Measurements from ENCODE around the gene SLC66A2. TPM values are rescaled to one million over a fixed set of nuclear protein-coding genes. Genes with fewer than 3 reads are reported as not detected.

Gene SLC66A2
- total RNA-seq, 1 donor from 2014 or later = 28.1 TPM

DNA sequence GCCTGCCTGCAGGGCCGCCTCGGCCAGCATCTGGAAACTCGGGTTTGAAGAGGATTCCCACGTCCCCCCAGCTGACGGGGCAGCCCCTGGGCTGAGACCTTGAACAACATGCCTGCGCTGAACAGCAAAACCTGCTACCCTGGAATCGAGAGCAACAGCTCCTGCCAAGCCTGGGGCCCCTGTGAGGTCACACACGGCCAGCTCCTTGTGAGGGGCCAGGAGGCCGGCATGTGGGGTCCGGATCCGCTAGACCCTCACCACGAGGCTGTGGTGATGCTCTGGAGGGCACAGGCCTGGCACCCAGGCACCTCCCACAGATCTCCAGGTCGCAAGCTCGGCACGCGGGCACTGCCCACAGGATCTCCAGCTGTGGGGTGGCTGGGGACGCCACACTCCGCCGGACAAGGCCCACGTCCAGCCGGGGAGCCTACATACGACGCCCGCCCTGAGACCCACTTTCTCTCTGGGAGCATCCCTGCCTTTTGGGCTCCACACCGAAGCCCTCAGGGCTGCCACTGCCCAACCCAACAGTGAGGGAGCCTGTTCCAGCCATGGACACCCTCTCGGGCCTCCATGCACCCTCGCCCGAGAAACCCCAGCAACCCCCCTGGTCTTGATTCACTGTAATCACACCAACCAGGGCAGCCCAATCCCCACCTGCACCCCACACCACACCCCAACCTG is 34.1 kb downstream of the SLC66A2 start:
- TF ChIP-seq, protein P1, sequence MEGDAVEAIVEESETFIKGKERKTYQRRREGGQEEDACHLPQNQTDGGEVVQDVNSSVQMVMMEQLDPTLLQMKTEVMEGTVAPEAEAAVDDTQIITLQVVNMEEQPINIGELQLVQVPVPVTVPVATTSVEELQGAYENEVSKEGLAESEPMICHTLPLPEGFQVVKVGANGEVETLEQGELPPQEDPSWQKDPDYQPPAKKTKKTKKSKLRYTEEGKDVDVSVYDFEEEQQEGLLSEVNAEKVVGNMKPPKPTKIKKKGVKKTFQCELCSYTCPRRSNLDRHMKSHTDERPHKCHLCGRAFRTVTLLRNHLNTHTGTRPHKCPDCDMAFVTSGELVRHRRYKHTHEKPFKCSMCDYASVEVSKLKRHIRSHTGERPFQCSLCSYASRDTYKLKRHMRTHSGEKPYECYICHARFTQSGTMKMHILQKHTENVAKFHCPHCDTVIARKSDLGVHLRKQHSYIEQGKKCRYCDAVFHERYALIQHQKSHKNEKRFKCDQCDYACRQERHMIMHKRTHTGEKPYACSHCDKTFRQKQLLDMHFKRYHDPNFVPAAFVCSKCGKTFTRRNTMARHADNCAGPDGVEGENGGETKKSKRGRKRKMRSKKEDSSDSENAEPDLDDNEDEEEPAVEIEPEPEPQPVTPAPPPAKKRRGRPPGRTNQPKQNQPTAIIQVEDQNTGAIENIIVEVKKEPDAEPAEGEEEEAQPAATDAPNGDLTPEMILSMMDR (conservative IDR thresholded peaks at IDR 0.05; ENCODE audit: low read depth, low read length) = no peak
- DNase-seq (ENCODE audit: low read depth) = no peak
- H3K4me3 ChIP-seq (ENCODE audit: low read depth, low read length) = no peak overlapping the region

DNA sequence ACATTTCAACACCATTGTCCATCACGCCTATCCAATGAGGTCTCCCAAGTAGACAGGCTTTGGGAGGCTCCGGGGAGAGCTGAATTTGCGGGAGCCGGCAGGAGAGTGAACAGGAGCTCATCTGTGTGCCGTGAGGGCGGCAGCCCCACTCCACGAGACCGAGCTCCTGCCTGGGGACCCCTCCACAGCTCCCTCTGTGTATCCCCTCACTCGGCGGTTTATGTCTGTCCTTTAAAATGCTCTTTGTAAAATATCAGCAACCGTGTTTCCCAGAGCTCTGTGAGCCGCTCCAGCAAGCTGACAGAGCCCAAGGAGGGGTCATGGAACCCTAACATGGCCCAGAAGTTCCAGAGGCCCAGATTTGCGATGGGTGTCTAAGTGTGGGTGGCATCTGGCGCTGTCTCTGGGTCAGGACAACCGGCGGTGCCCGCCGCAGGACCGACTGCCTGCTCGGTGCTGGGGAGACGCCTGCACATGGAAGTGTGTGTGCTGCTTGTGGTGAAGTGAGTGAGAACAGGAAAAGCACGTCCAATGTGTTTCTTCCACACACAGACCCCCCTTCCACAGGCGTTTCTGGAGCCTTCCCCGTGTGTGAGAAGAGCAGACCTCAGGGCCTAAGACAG is 34.8 kb downstream of the SLC66A2 start:
- TF ChIP-seq, protein P1 (conservative IDR thresholded peaks at IDR 0.05; ENCODE audit: low read depth, low read length) = no peak
- no peak overlapping the region for H3K4me3 ChIP-seq (ENCODE audit: low read depth, low read length)
- DNase-seq (ENCODE audit: low read depth) = no peak

DNA sequence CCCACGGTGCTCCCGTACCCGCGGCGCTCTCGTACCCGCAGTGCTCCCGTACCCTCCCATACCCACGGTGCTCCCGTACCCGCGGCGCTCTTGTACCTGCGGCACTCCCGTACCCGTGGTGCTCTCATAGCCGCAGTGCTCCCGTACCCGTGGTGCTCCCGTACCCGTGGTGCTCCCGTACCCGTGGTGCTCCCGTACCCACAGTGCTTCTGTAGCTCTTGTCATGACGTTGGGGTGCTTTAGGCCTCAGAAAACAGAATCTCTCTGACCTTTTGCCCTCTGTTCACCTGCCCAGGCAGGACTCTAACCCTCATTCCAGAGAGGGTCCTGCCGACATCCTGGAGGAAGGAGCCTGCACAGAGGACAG is 35.3 kb downstream of the SLC66A2 start:
- DNase-seq (ENCODE audit: low read depth) = no peak
- no peak overlapping the region for H3K4me3 ChIP-seq (ENCODE audit: low read depth, low read length)
- TF ChIP-seq, protein P1 (conservative IDR thresholded peaks at IDR 0.05; ENCODE audit: low read depth, low read length) = no peak

DNA sequence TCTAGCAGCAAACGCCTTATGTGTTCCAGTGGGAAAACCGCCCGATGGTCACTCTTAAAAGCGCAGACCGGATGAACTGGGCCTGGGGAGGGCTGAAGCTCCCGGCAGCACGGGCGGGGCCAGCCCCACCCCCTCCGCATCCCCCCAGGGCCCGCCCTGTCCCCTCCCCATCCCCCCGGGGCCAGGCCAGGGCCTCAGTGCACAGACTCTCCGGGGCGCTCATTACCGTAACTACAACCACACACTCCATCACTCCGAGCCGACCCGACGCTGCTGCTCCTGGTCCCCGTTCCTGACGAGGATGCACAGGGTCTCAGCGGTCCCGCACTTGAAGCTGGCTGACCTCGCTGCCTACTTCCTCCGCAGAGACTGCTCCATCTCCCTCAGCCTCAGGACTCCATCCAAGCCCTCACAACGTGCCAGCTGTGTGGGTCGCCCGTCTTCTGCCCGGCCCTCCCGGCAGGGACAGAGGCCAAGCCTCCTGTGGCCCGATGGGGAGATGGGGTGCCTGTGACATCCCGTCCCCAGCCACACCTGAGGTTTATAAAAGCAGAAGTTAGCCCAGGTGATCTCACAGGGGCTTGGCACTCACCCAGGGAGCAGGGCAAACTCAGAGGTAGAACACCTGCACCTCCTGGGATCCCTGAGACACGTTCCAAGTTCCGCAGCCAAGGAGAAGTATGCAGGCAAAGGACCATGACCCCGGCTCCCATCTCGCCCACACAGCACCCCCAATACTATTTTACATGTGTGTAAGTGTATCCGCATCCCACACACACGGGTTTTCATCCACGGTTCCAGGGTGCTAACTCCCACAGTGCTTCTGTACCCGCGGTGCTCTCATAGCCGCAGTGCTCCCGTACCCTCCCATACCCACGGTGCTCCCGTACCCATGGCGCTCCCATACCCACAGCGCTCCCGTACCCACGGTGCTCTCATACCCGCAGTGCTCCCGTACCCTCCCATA is 36.0 kb downstream of the SLC66A2 start:
- H3K4me3 ChIP-seq (ENCODE audit: low read depth, low read length) = no peak overlapping the region
- TF ChIP-seq, protein P1 (conservative IDR thresholded peaks at IDR 0.05; ENCODE audit: low read depth, low read length) = no peak
- DNase-seq (ENCODE audit: low read depth) = no peak

DNA sequence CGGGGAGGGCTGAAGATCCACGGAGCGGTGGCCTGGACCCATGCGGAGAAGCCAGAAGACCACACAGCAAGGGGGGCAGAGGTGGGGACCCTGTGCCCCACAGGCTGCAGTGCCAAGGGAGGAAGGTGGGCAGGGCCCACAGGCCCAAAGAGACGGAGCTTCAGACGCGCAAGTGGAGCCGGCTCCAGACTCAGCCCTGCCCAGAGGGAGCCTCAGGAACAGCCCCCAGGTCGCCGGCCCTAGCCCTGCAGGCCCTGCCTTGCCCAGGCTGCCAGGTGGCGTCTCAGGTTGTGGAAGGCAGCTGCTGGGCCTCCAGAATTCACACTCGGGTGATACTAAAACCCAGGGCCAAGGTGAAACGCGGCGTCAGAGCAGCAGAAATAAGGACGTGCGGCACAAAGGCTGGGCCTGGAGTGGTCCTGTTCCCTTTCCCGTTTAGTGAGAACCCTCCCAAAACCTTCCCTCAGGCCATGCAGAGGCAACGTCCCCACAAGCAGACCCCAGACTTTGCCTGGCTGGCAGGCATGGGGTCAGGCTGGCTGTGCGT is 36.8 kb downstream of the SLC66A2 start:
- no peak overlapping the region for H3K4me3 ChIP-seq (ENCODE audit: low read depth, low read length)
- DNase-seq (ENCODE audit: low read depth) = no peak
- TF ChIP-seq, protein P1 (conservative IDR thresholded peaks at IDR 0.05; ENCODE audit: low read depth, low read length) = no peak

DNA sequence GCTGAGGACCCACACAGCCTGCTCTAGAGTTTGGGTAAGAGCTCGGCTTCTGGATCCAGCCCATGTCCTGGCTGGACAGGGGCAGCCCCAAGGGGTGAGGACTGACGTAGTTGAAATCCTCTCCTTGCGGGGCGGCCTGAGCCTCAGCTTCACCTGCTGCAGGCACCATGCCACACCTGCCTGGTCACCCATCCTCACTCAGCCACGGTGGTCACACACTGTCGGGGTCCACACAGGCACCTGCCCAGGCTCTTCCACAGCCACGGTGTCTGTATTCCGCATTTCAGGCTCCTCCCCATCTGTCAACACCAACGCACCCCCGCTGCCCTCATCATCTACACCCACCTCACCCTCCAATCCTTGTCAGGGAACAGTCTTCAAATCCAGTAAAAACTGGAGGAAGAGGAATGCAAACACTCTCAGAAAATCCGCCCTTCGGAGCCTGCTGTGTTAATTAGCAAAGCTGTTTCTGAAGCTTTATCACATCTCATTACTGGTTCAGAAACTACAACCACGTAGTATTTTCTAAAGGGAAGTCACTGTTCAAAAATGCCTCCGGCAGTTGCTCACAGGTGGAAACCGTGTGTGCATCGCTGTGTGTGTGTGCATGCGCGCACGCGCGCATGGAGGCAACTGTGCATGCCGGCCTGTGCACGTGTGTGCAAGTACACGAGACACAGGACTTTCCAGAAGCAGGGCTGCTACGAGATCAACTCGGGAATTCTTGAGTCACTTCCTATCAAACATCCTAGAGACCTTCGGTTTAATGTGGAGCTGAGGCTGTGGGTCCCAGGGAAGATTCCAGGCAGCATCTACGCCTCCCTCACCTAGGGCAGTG is 38.2 kb downstream of the SLC66A2 start:
- no peak for DNase-seq (ENCODE audit: low read depth)
- TF ChIP-seq, protein P1 (conservative IDR thresholded peaks at IDR 0.05; ENCODE audit: low read depth, low read length) = no peak
- no peak overlapping the region for H3K4me3 ChIP-seq (ENCODE audit: low read depth, low read length)

Measured in epithelial cell of proximal tubule (primary cell).